ENCODE data around the gene OTUD6A.
"Not testable (repeated sequence)": the region's sequence is repeated elsewhere in the genome, so short reads cannot be mapped to it uniquely, and the experiment has no call there.

Gene OTUD6A

GRCh38 chrX:70087857-70088630 lies 25.8 kb downstream of the OTUD6A start:
- TF ChIP-seq CTCF (conservative IDR thresholded peaks at IDR 0.05; ENCODE audit: low read depth, low read length), result no peak
- peak; percentile 34 for DNase-seq (ENCODE audit: low read depth)
- no peak overlapping the region for H3K4me3 ChIP-seq (ENCODE audit: low read depth, low read length)

- no peak overlapping the region for H3K4me3 ChIP-seq (ENCODE audit: low read depth, low read length)
- no peak for DNase-seq (ENCODE audit: low read depth)
- no peak for TF ChIP-seq CTCF (conservative IDR thresholded peaks at IDR 0.05; ENCODE audit: low read depth, low read length)
Measured at GRCh38 chrX:70088751-70089150, 26.5 kb downstream of the OTUD6A start.

- TF ChIP-seq CTCF (conservative IDR thresholded peaks at IDR 0.05; ENCODE audit: low read depth, low read length), result no peak
- DNase-seq (ENCODE audit: low read depth), result no peak
- no peak overlapping the region for H3K4me3 ChIP-seq (ENCODE audit: low read depth, low read length)
Measured at GRCh38 chrX:70089604-70090297, 27.5 kb downstream of the OTUD6A start.

- TF ChIP-seq CTCF (conservative IDR thresholded peaks at IDR 0.05; ENCODE audit: low read depth, low read length), result no peak
Measured at GRCh38 chrX:70092247-70092646, 30.0 kb downstream of the OTUD6A start.

GRCh38 chrX:70096052-70096451 lies 33.8 kb downstream of the OTUD6A start:
- peak; percentile 57 for TF ChIP-seq CTCF (conservative IDR thresholded peaks at IDR 0.05; ENCODE audit: low read depth, low read length)
- no peak overlapping the region for H3K4me3 ChIP-seq (ENCODE audit: low read depth, low read length)
- DNase-seq (ENCODE audit: low read depth), result peak; percentile 38

More at GRCh38 chrX:70092247-70092646, 30.0 kb downstream of the OTUD6A start:
- H3K4me3 ChIP-seq (ENCODE audit: low read depth, low read length), result no peak overlapping the region
- DNase-seq (ENCODE audit: low read depth), result no peak

GRCh38 chrX:70105229-70105628 lies 43.0 kb downstream of the OTUD6A start:
- no peak for TF ChIP-seq CTCF (conservative IDR thresholded peaks at IDR 0.05; ENCODE audit: low read depth, low read length)
- no peak overlapping the region for H3K4me3 ChIP-seq (ENCODE audit: low read depth, low read length)
- DNase-seq (ENCODE audit: low read depth), result no peak

GRCh38 chrX:70111436-70112026 lies 49.3 kb downstream of the OTUD6A start:
- not testable (repeated sequence) for DNase-seq (ENCODE audit: low read depth); H3K4me3 ChIP-seq (ENCODE audit: low read depth, low read length)
